Measurements from ENCODE around the gene ASB6.

DNA sequence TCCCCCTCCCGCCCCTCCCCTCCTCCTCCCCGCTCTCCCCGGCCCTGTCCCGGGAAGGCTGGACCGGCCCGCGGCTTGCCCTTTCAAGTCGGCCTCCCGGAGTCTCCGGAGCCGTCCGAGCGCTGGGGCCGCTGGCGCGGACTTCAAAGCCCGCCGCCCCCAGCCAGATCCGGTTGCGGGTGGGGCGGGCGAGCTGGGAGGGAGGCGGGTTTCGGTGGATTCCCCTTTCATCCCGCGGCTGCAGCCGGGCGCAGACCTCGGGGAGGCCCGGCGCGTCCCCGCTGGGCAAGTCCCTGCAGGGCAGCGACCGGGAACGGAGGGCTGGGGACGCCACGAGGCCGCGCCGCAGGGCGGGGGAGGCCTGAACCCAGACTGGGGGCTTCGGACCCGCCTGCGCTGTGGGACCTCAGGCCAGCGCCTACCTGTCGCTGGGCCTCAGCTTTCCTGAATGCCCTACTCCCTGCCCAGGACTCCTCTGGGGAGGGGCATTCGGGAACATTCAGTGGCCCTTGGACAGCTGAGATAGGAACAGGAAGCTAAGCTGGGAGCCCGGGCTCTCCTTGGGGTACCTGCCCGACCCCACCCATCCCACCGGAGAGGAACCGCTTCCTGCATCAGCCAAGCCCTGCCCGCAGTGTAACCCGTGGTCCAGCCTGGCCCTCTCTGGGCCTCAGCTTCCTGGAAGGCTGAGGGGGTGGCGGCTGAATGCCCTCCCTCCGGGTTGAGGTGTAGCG, 44.4 kb downstream of the ASB6 start:
- TF ChIP-seq, protein P1, sequence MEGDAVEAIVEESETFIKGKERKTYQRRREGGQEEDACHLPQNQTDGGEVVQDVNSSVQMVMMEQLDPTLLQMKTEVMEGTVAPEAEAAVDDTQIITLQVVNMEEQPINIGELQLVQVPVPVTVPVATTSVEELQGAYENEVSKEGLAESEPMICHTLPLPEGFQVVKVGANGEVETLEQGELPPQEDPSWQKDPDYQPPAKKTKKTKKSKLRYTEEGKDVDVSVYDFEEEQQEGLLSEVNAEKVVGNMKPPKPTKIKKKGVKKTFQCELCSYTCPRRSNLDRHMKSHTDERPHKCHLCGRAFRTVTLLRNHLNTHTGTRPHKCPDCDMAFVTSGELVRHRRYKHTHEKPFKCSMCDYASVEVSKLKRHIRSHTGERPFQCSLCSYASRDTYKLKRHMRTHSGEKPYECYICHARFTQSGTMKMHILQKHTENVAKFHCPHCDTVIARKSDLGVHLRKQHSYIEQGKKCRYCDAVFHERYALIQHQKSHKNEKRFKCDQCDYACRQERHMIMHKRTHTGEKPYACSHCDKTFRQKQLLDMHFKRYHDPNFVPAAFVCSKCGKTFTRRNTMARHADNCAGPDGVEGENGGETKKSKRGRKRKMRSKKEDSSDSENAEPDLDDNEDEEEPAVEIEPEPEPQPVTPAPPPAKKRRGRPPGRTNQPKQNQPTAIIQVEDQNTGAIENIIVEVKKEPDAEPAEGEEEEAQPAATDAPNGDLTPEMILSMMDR (IDR thresholded peaks at IDR 0.05) = no peak
- TF ChIP-seq EZH2 (IDR thresholded peaks at IDR 0.05; ENCODE audit: borderline replicate concordance, insufficient read depth, low read depth, low read length, poor library complexity, severe bottlenecking) = no peak
